ENCODE measurements around the gene NECAB3.
"Not testable (repeated sequence)": the region's sequence is repeated elsewhere in the genome, so short reads cannot be mapped to it uniquely, and the experiment has no call there.

The NECAB3 gene

GRCh38 chr20:33674294-33675135 lies at the start of gene NECAB3:
Gene NECAB3, minus strand, starts transcription at chr20:33674428. Its CDS starts 76 bp downstream, at chr20:33674352.
- peak; percentile 91 for DNase-seq (ENCODE audit: low spot score)

GRCh38 chr20:33721391-33722140 lies 47.3 kb upstream of the NECAB3 start:
- no peak for DNase-seq (ENCODE audit: low spot score)

- peak; percentile 99 for DNase-seq (ENCODE audit: low spot score)
Measured at GRCh38 chr20:33719989-33720709, 45.9 kb upstream of the NECAB3 start, which contains the start of gene PXMP4. Gene PXMP4, minus strand, starts transcription at chr20:33720310. Its CDS starts 103 bp downstream, at chr20:33720207.

GRCh38 chr20:33719277-33719988 lies 45.2 kb upstream of the NECAB3 start:
- no peak for DNase-seq (ENCODE audit: low spot score)

- DNase-seq (ENCODE audit: low spot score), result no peak
Measured at GRCh38 chr20:33716498-33716897, 42.3 kb upstream of the NECAB3 start.

- no peak for DNase-seq (ENCODE audit: low spot score)
Measured at GRCh38 chr20:33713865-33714367, 39.7 kb upstream of the NECAB3 start.

- DNase-seq (ENCODE audit: low spot score), result no peak
Measured at GRCh38 chr20:33711446-33711738, 37.2 kb upstream of the NECAB3 start.

- no peak for DNase-seq (ENCODE audit: low spot score)
Measured at GRCh38 chr20:33710681-33711445, 36.6 kb upstream of the NECAB3 start.

GRCh38 chr20:33709905-33710541 lies 35.8 kb upstream of the NECAB3 start:
- no peak for DNase-seq (ENCODE audit: low spot score)

GRCh38 chr20:33709398-33709797 lies 35.2 kb upstream of the NECAB3 start:
- no peak for DNase-seq (ENCODE audit: low spot score)

- DNase-seq (ENCODE audit: low spot score), result no peak
Measured at GRCh38 chr20:33707668-33708067, 33.4 kb upstream of the NECAB3 start.

GRCh38 chr20:33704197-33704924 lies 30.1 kb upstream of the NECAB3 start:
- no peak for DNase-seq (ENCODE audit: low spot score)

- no peak for DNase-seq (ENCODE audit: low spot score)
Measured at GRCh38 chr20:33703498-33704137, 29.4 kb upstream of the NECAB3 start.

- no peak for DNase-seq (ENCODE audit: low spot score)
Measured at GRCh38 chr20:33702861-33703260, 28.6 kb upstream of the NECAB3 start.

GRCh38 chr20:33701629-33702450 lies 27.6 kb upstream of the NECAB3 start:
- no peak for DNase-seq (ENCODE audit: low spot score)

GRCh38 chr20:33700696-33701441 lies 26.6 kb upstream of the NECAB3 start:
- DNase-seq (ENCODE audit: low spot score), result not testable (repeated sequence)

- not testable (repeated sequence) for DNase-seq (ENCODE audit: low spot score)
Measured at GRCh38 chr20:33698966-33699365, 24.7 kb upstream of the NECAB3 start.

- peak; percentile 82 for DNase-seq (ENCODE audit: low spot score)
Measured at GRCh38 chr20:33697129-33697528, 22.9 kb upstream of the NECAB3 start.

Data from AG08395 (cell line).